Fibroblast of lung (primary cell): ENCODE data around the gene ERICH6.
A peak's percentile ranks its signal among the peaks of the same experiment; 100 is the strongest.

Experiments
- EZH2 ChIP-seq: IDR thresholded peaks from 2 replicates; pipeline ENCODE4 v1.5.1; 2012; ENCODE audit warnings: low read length, control low read depth, mild to moderate bottlenecking; ENCODE audit errors: missing control alignments
- TF ChIP-seq, protein P1 (sequence below), 2 donors: IDR thresholded peaks in 1 of 2; conservative IDR thresholded peaks in 1 of 2; 1 replicate in 1 of 2; 2 replicates in 1 of 2; pipeline ENCODE4 v1.5.1; 2011 to 2012; ENCODE audit warnings: low read length in 2 of 2, control low read depth in 1 of 2, inconsistent platforms in 1 of 2, low read depth in 1 of 2, mild to moderate bottlenecking in 1 of 2

- TF ChIP-seq, protein P1, sequence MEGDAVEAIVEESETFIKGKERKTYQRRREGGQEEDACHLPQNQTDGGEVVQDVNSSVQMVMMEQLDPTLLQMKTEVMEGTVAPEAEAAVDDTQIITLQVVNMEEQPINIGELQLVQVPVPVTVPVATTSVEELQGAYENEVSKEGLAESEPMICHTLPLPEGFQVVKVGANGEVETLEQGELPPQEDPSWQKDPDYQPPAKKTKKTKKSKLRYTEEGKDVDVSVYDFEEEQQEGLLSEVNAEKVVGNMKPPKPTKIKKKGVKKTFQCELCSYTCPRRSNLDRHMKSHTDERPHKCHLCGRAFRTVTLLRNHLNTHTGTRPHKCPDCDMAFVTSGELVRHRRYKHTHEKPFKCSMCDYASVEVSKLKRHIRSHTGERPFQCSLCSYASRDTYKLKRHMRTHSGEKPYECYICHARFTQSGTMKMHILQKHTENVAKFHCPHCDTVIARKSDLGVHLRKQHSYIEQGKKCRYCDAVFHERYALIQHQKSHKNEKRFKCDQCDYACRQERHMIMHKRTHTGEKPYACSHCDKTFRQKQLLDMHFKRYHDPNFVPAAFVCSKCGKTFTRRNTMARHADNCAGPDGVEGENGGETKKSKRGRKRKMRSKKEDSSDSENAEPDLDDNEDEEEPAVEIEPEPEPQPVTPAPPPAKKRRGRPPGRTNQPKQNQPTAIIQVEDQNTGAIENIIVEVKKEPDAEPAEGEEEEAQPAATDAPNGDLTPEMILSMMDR (conservative IDR thresholded peaks at IDR 0.05 in 1 of 2, IDR thresholded peaks at IDR 0.05 in 1 of 2; ENCODE audit: low read depth in 1 of 2, low read length in 2 of 2): peak; percentile 74 to 76
- TF ChIP-seq EZH2: no peak
These were observed 17.8 kb upstream of the ERICH6 start for GRCh38 chr3:150721285-150722130.
